K562 (cell line): Measurements from ENCODE around the gene HEATR3. TPM values are rescaled to one million over a fixed set of nuclear protein-coding genes. Genes with fewer than 3 reads are reported as not detected.

Source experiments
- ATAC-seq: fragments of 200-7000 bp; cut with Tn5 transposase; 3 replicates; pipeline ENCODE4 v1.9.1; 2020; ENCODE audit warnings: moderate library complexity
- BruUV-seq: library from RNA; stranded (reverse); fragments of 400-500 nt; replicated peaks from 2 replicates; lab custom pipeline; 2021; lab: Mats Ljungman, UMichigan
- CTCF ChIA-PET: fragments of 300-600 bp; formaldehyde crosslinking; extraction: SDS; loops from one replicate; lab custom pipeline; 2021; ENCODE audit warnings: low intra/inter-chr PET ratio; lab: Yijun Ruan, JAX
- POLR2A ChIA-PET: fragments of 300-600, 350-650 bp; sonication (Branson Sonifier 250); formaldehyde crosslinking; extraction: SDS; loops from one replicate; lab custom pipeline; 2021; ENCODE audit warnings: antibody characterized with exemption, inconsistent platforms; lab: Yijun Ruan, JAX
- DNase-seq, 4 experiments: peaks; one replicate each; pipeline versions ENCODE4 v3.0.0 to v3.0.0-alpha.2; 2011 to 2018; ENCODE audit warnings: low spot score in 3 of 4, mixed read lengths in 3 of 4; ENCODE audit errors: extremely low read depth in 1 of 4
- FAIRE-seq: peaks from 2 replicates; lab custom pipeline; 2011; peaks lifted over from hg19 to GRCh38; lab: Jason Lieb, UNC
- H2AFZ ChIP-seq: 2 replicates; pipeline ENCODE4 v1.6.0; 2011; ENCODE audit warnings: low read depth, low read length, control low read depth, inconsistent platforms
- H3K27ac ChIP-seq: fragments of 200-600 bp; 3 replicates; pipeline ENCODE4 v1.8.0; 2011; ENCODE audit warnings: low read depth, mild to moderate bottlenecking, control low read depth, inconsistent platforms, low read length, moderate library complexity, mixed read lengths; ENCODE audit errors: extremely low read depth
- H3K27me3 ChIP-seq, 2 experiments: fragments of 300-600 bp in 1 of 2; 2 replicates in 1 of 2; 3 replicates in 1 of 2; pipeline versions ENCODE4 v1.6.0 to v1.8.0; 2011; ENCODE audit warnings: inconsistent platforms in 2 of 2, low read length in 2 of 2, mild to moderate bottlenecking in 1 of 2, mixed read lengths in 1 of 2, moderate library complexity in 1 of 2; ENCODE audit not compliant: control insufficient read depth in 2 of 2, insufficient read depth in 2 of 2
- H3K36me3 ChIP-seq: fragments of 300-600 bp; 3 replicates; pipeline ENCODE4 v1.8.0; 2011; ENCODE audit warnings: mild to moderate bottlenecking, low read length, inconsistent platforms; ENCODE audit not compliant: control insufficient read depth, insufficient read depth
- H3K4me1 ChIP-seq, 2 experiments: fragments of 200-600 bp in 1 of 2; replicated peaks in 1 of 2; 2 replicates in 1 of 2; 3 replicates in 1 of 2; pipeline versions ENCODE4 v1.5.1 to v1.8.0; 2011; ENCODE audit warnings: inconsistent platforms in 2 of 2, low read length in 2 of 2, mild to moderate bottlenecking in 1 of 2, mixed read lengths in 1 of 2, moderate library complexity in 1 of 2; ENCODE audit not compliant: control insufficient read depth in 2 of 2, insufficient read depth in 2 of 2
- H3K4me2 ChIP-seq: 2 replicates; pipeline ENCODE4 v1.6.1; 2011; ENCODE audit warnings: low read length, control low read depth, inconsistent platforms, mixed read lengths; ENCODE audit not compliant: insufficient read depth
- H3K4me3 ChIP-seq: fragments of 200-600 bp; sonication (generic), shearing (Covaris generic); 2 replicates; pipeline ENCODE4 v1.5.1; 2016; ENCODE audit warnings: control low read depth, inconsistent platforms
- H3K79me2 ChIP-seq: fragments of 200-600 bp; 3 replicates; pipeline ENCODE4 v1.8.0; 2011; ENCODE audit warnings: low read length, inconsistent platforms; ENCODE audit not compliant: control insufficient read depth, insufficient read depth
- H3K9ac ChIP-seq, 2 experiments: 2 replicates each; pipeline versions ENCODE4 v1.6.0 to v1.6.1; 2011; ENCODE audit warnings: low read depth in 2 of 2, low read length in 2 of 2, control low read depth in 1 of 2, inconsistent platforms in 1 of 2, mild to moderate bottlenecking in 1 of 2, mixed read lengths in 1 of 2; ENCODE audit not compliant: insufficient read depth in 1 of 2
- H3K9me1 ChIP-seq: one replicate; pipeline ENCODE4 v1.6.0; 2011; ENCODE audit warnings: inconsistent platforms, mild to moderate bottlenecking, low read length, moderate library complexity; ENCODE audit not compliant: control insufficient read depth, insufficient read depth
- H3K9me3 ChIP-seq: replicated peaks from 2 replicates; pipeline ENCODE4 v1.5.1; 2011; ENCODE audit warnings: low read depth, low read length, inconsistent platforms; ENCODE audit not compliant: control insufficient read depth, insufficient read depth
- H4K20me1 ChIP-seq: replicated peaks from 2 replicates; pipeline ENCODE4 v1.6.1; 2011; ENCODE audit warnings: low read length, inconsistent platforms, mixed read lengths; ENCODE audit not compliant: control insufficient read depth, insufficient read depth
- BRCA1 ChIP-seq, 2 experiments: fragments of 450-650 bp in 1 of 2; sonication (generic) in 1 of 2; formaldehyde crosslinking in 1 of 2; IDR thresholded peaks; 2 replicates each; pipeline versions ENCODE4 v1.5.0 to v1.6.1; 2017 to 2020; ENCODE audit warnings: mild to moderate bottlenecking in 1 of 2, missing genetic modification reagents in 1 of 2
- FOXO4 ChIP-seq: fragments of 450-650 bp; formaldehyde crosslinking; IDR thresholded peaks from 2 replicates; pipeline ENCODE4 v1.4.0; 2020; ENCODE audit warnings: mild to moderate bottlenecking, moderate library complexity
- GATAD2B ChIP-seq: fragments of 450-650 bp; IDR thresholded peaks from 2 replicates; pipeline ENCODE4 v1.6.1; 2017; ENCODE audit warnings: mild to moderate bottlenecking, borderline replicate concordance
- HMGN3 ChIP-seq: IDR thresholded peaks from 2 replicates; pipeline ENCODE4 v1.6.1; 2011; ENCODE audit warnings: borderline replicate concordance, low read depth, mild to moderate bottlenecking, mixed read lengths, low read length; ENCODE audit not compliant: insufficient read length; ENCODE audit errors: extremely low read depth
- HNRNPUL1 ChIP-seq: fragments of 200-400 bp; formaldehyde crosslinking; IDR thresholded peaks from 2 replicates; pipeline ENCODE4 v1.6.1; 2017; ENCODE audit warnings: low read length
- KLF10 ChIP-seq: fragments of 250-450 bp; sonication (Bioruptor Pico); IDR thresholded peaks from 2 replicates; pipeline ENCODE4 v1.6.1; 2021; ENCODE audit warnings: matching md5 sums
- PCBP1 ChIP-seq: fragments of 200-400 bp; formaldehyde crosslinking; IDR thresholded peaks from 2 replicates; pipeline ENCODE4 v1.6.1; 2018; ENCODE audit warnings: mild to moderate bottlenecking, low read depth, low read length; ENCODE audit not compliant: poor library complexity, severe bottlenecking
- PHB2 ChIP-seq: fragments of 450-650 bp; IDR thresholded peaks from 2 replicates; pipeline ENCODE4 v1.6.1; 2017; ENCODE audit warnings: low read depth
- POLR2H ChIP-seq: IDR thresholded peaks from 2 replicates; pipeline ENCODE4 v1.6.1; 2016; ENCODE audit warnings: missing genetic modification characterization, low read depth, mild to moderate bottlenecking, control low read depth, missing compliant biosample characterization, moderate library complexity
- PTBP1 ChIP-seq: fragments of 200-400 bp; formaldehyde crosslinking; IDR thresholded peaks from 2 replicates; pipeline ENCODE4 v1.6.1; 2017; ENCODE audit warnings: low read depth, low read length
- RAD21 ChIP-seq, 2 experiments: fragments of 250-450 bp in 1 of 2; fragments of 450-650 bp in 1 of 2; sonication (Bioruptor Pico) in 1 of 2; formaldehyde crosslinking in 1 of 2; IDR thresholded peaks in 1 of 2; conservative IDR thresholded peaks in 1 of 2; 2 replicates each; pipeline versions ENCODE4 v1.4.0 to v1.8.0; 2020 to 2022; ENCODE audit warnings: mild to moderate bottlenecking in 2 of 2, moderate library complexity in 1 of 2
- SMAD1 ChIP-seq: fragments of 150-350 bp; IDR thresholded peaks from 2 replicates; pipeline ENCODE4 v1.6.1; 2014; ENCODE audit warnings: low read length, low read depth; ENCODE audit not compliant: partially characterized antibody
- SMAD2 ChIP-seq: fragments of 150-350 bp; IDR thresholded peaks from 2 replicates; pipeline ENCODE4 v1.6.1; 2014; ENCODE audit warnings: low read depth, mild to moderate bottlenecking, low read length
- SMAD4 ChIP-seq: fragments of 250-450 bp; sonication (Bioruptor Pico); conservative IDR thresholded peaks from 2 replicates; pipeline ENCODE4 v1.8.0; 2021; ENCODE audit warnings: inconsistent platforms, mild to moderate bottlenecking, moderate library complexity
- SMARCE1 ChIP-seq: fragments of 450-650 bp; IDR thresholded peaks from 2 replicates; pipeline ENCODE4 v1.7.1; 2016; ENCODE audit warnings: mild to moderate bottlenecking
- SREBF2 ChIP-seq: sonication (generic); formaldehyde crosslinking; IDR thresholded peaks from 2 replicates; pipeline ENCODE4 v1.4.0; 2020; ENCODE audit warnings: mild to moderate bottlenecking, missing genetic modification reagents
- USF2 ChIP-seq: sonication (generic); formaldehyde crosslinking; IDR thresholded peaks from 2 replicates; pipeline ENCODE4 v1.5.0; 2020; ENCODE audit warnings: missing genetic modification reagents
- ZFPM2 ChIP-seq: fragments of 250-450 bp; sonication (Bioruptor Pico); IDR thresholded peaks from 2 replicates; pipeline ENCODE4 v1.5.1; 2022; ENCODE audit warnings: mild to moderate bottlenecking
- ZNF398 ChIP-seq: fragments of 250-450 bp; sonication (Bioruptor Pico); IDR thresholded peaks from 2 replicates; pipeline ENCODE4 v1.8.0; 2021; ENCODE audit warnings: moderate library complexity, mild to moderate bottlenecking, inconsistent platforms
- ZNF584 ChIP-seq: fragments of 200-800 bp; sonication (Bioruptor generic); IDR thresholded peaks from 2 replicates; pipeline ENCODE4 v1.6.1; 2016; ENCODE audit warnings: low read depth, mild to moderate bottlenecking, missing genetic modification characterization, missing compliant biosample characterization
- WGBS: fragments of 100-300 bp; shearing (Covaris generic); methylation state at CpG from one replicate; pipeline ENCODE4 v1.1.6; 2016; ENCODE audit warnings: low coverage, mixed read lengths; ENCODE audit not compliant: insufficient coverage; ENCODE audit errors: missing lambda C conversion rate; 5-methylcytosine and 5-hydroxymethylcytosine counted together
- in situ Hi-C: fragments of 300-500 bp; cut with MboI; formaldehyde crosslinking; loops from 4 replicates; pipeline ENCODE4 v1.15.0; 2018; ENCODE audit warnings: inconsistent platforms, mixed read lengths
- intact Hi-C: fragments of 100-400 bp; cut with micrococcal nuclease; formaldehyde crosslinking; loops from 2 replicates; pipeline ENCODE4 v1.14.2; 2022
- polyA plus RNA-seq, 8 experiments: library from polyadenylated mRNA; depleted of rRNA in 4 of 8; stranded (reverse) in 5 of 8; unstranded in 3 of 8; fragments of >200 nt; fragmentation: Nextera tagmentation in 2 of 8; fragmentation: Illumina TruSeq in 1 of 8; extraction: Ambion mirVana in 2 of 8; extraction: Trizol in 1 of 8; gene quantifications; 2 replicates each; pipeline versions ENCODE4 v1.2.1 to v1.2.3, GENCODE V29; 2011 to 2014; ENCODE audit warnings: inconsistent platforms in 1 of 8, missing spikeins in 1 of 8
- total RNA-seq, 7 experiments: library from RNA; depleted of rRNA in 6 of 7; stranded (reverse); fragments of >200 nt in 6 of 7; fragmentation: Illumina TruSeq in 2 of 7; extraction: Trizol in 2 of 7; gene quantifications; 2 replicates each; pipeline versions ENCODE4 v1.2.1 to v1.2.3, GENCODE V29; 2011 to 2021; ENCODE audit warnings: low replicate concordance in 1 of 7

The HEATR3 gene
- total and polyA plus RNA-seq, 9 of the 15 experiments (the other 6 are each of a cell fraction or from before 2014, with no cell fraction given), result 1.7 to 30.2 (median 18.8) TPM

- no TSS peak for BruUV-seq
- H2AFZ ChIP-seq, result no peak overlapping the region
- ChIA-PET CTCF (no interaction called here), POLR2A (interaction anchor here (0.7 kb wide), 1 partner anchor 13 kb away, joined by 3 read pairs; no protein-coding TSS in a partner anchor)
- no peak for TF ChIP-seq ZFPM2 (CRISPR knock-in tag)
- no peak for TF ChIP-seq ZNF398
- TF ChIP-seq SREBF2 (CRISPR knock-in tag), result no peak
- no peak for TF ChIP-seq BRCA1 (IDR thresholded peaks at IDR 0.05)
- no peak for TF ChIP-seq BRCA1 (CRISPR knock-in tag; IDR thresholded peaks at IDR 0.05)
- no peak for TF ChIP-seq HNRNPUL1
- no peak for TF ChIP-seq SMAD4 (CRISPR knock-in tag)
- no peak for TF ChIP-seq FOXO4
- TF ChIP-seq SMARCE1, result no peak
- TF ChIP-seq PHB2, result no peak
- no peak for TF ChIP-seq USF2 (CRISPR knock-in tag)
- TF ChIP-seq KLF10 (CRISPR knock-in tag), result no peak
- no peak for TF ChIP-seq PTBP1
- no peak for TF ChIP-seq HMGN3
- no peak for TF ChIP-seq RAD21 (CRISPR knock-in tag; conservative IDR thresholded peaks at IDR 0.05 in 1 of 2, IDR thresholded peaks at IDR 0.05 in 1 of 2)
- TF ChIP-seq POLR2H (tag), result no peak
- no peak for TF ChIP-seq SMAD1
- no peak for TF ChIP-seq SMAD2
- TF ChIP-seq GATAD2B, result no peak
- no peak for TF ChIP-seq ZNF584 (CRISPR knock-in tag)
- TF ChIP-seq PCBP1, result no peak
- FAIRE-seq, result no peak
- no peak overlapping the region for H3K27ac ChIP-seq
- in situ Hi-C loops, result no loop called here
- H3K9me3 ChIP-seq, result no peaks in the 10 kb centered on the region
- H3K4me2 ChIP-seq, result no peak overlapping the region
- no peaks in the 10 kb centered on the region for H3K4me1 ChIP-seq
- peak overlapping the region in 1 of 2 experiments; percentile 41; a peak in 1 of 4 replicates for H3K9ac ChIP-seq
- no peaks in the 10 kb centered on the region for H3K27me3 ChIP-seq
- H3K4me3 ChIP-seq, result no peak overlapping the region
- DNase-seq, result no peak
- H4K20me1 ChIP-seq, result no peaks in the 10 kb centered on the region
- H3K9me1 ChIP-seq, result no peaks in the 10 kb centered on the region
- intact Hi-C loops, result no loop called here
- no peak for ATAC-seq
- no peaks in the 10 kb centered on the region for H3K79me2 ChIP-seq
- 88% methylated on average over 3 of the region's 3 CpGs for WGBS
- peaks cover 62% of the 10 kb centered on the region; the same call in 2 of the 3 replicates for H3K36me3 ChIP-seq
Observed at GRCh38 chr16:50088302-50088701, 22.5 kb downstream of the HEATR3 start.
